GM21381 (cell line): ENCODE measurements around the gene CACNA1I.

ENCODE experiments used
- ATAC-seq: cut with Tn5 transposase; IDR thresholded peaks from one replicate; pipeline ENCODE4 v1.9.1; 2021; ENCODE audit warnings: mild to moderate bottlenecking, moderate library complexity; ENCODE audit not compliant: unreplicated experiment

The CACNA1I gene

GRCh38 chr22:39567135-39567946 lies 3.2 kb upstream of the CACNA1I start:
- ATAC-seq = no peak

DNA sequence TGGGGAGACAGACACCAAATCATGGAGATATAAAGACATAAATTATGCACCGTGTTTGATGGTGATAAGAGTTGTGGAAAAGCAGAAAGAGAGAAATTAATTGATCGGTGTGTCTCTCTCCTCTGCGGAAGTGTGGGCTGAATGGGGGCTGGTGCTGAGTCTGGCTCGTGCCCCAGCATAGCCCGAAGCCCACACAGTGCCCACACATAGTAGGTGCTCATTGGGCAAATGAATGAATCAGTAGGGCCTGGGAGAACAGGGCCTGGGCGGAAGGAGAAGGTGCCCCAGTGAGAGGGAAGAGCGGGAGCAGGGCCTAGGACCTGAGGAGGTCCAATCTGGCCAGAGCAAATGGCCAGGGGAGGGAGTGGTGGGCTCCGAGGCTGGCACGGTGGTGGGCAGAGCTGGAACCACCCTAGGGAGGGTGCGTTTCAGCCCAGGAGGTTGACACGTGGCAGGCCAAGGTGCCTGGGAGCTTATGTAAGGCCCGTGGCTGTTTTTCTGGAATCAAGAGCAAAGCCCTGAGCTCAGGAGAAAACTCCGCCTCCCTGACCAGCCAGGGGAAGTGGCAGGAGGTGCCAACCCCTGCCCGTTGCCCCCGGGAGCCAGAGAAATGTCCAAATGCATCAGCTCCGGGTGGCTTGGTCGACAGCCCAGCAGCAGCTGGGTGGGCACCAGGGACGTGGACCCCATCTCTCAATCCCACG lies 2.1 kb upstream of the CACNA1I start:
- no peak for ATAC-seq

- ATAC-seq = no peak
Measured at GRCh38 chr22:39569066-39569465, 1.5 kb upstream of the CACNA1I start.

DNA sequence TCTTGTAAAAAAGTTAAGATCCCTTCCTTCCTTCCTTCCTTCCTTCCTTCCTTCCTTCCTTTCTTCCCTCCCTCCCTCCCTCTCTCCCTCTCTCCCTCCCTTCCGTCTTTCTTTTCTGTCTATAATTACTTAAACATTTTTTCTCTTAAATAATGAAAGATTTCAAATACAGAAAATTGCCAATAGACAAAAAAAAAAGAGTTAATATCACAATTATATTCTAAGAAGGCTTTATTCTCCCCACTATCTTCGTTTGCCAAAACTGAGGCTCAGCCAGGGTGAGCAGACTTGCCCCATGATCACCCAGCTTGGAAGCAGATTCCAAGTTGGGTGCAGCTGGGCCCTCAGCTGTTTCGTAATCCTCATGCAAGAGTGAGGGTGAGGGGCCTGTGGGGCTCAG lies 327 bp upstream of the CACNA1I start:
- no peak for ATAC-seq

- ATAC-seq = no peak
Measured at GRCh38 chr22:39571538-39571937, 985 bp downstream of the CACNA1I start.

DNA sequence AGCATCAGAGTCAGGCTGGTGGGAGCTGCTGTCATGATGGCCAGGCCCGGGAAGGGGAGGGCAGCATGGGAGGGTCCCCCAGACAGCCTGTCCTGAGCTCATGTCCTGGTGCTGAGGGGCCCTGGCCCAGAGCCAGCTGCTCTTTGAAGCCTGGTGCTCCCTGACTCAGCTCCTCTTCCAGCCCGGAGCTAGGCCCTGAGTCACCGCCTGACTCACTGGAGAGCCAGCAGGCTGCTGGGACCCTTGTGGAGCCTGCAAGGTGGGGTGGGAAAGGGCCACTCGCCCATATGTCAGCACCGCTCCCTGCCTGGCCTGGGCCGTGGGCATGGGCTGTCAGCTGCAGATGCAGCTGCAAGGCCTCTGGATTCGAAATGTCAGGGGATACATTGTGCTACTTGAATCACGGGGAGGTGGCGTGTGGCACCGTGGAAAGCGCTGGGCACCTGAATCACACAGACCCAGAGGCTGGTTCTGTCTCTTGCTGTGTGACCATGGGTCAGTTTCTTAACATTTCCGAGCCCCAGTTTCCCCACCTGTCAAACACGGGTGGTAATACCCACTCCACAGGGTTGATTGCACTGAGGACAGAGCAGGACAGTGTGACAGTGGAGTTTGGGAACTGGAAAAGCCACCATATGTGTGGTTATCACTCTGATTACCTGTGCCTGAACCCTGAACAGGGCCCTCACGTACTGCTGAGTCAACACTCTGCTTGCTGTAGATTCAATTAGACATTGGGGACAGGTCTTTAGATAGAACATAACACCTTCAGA lies 4.4 kb downstream of the CACNA1I start:
- no peak for ATAC-seq

DNA sequence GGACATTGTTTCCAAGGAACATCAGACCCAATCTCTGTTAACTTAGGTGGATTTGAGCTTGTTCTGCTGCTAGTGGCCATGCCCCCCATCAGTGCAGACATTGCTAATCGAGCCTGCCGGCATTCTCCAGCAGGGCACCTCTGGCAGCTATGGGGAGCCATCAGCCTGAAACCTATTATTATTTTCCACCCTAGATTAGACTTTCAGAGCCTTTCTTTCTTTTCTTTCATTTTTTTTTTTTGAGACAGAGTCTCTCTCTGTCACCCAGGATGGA lies 4.9 kb downstream of the CACNA1I start:
- no peak for ATAC-seq

GRCh38 chr22:39576027-39576426 lies 5.5 kb downstream of the CACNA1I start:
- ATAC-seq = no peak

DNA sequence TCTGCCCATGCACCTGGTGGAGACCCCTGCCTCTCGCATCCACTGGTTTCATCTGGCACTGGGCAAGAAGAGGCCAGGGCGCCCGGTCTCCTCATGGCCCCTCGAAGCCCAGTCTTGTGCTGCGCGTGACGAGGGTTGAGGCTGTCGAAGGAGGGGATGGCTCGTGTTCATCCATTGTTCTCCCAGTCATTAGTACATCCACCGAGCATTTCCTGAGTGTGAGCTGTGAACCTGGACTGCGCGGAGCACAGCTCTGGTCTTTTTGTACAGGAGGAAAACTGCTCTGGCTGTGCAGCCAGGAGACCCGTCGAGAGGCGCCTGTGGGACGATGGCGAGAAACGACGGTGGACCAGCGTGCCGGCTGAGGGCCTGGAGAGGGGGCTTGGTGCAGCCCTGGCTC lies 6.8 kb downstream of the CACNA1I start:
- ATAC-seq = no peak

GRCh38 chr22:39577900-39578299 lies 7.3 kb downstream of the CACNA1I start:
- ATAC-seq = no peak

DNA sequence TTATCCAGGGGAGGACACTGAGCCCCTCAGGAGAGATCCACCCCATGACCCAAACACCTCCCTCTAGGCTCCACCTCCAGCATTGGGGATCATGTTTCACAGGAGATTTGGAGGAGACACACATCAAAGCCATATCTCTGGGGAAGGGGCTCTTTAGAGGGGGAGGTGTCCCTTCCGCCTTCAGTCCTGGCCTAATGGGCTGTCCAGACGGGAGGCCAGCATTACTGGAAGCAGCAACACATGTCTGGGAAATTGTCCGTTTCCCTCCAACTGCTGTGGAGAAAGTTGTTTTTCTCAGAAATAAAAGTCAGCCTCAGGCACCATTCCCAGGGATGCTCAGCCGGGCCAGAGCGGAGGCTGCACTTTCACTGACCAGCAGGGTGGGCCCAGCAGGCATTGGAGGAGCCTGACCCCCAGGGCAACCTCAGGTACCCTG lies 9.5 kb downstream of the CACNA1I start:
- ATAC-seq = no peak

DNA sequence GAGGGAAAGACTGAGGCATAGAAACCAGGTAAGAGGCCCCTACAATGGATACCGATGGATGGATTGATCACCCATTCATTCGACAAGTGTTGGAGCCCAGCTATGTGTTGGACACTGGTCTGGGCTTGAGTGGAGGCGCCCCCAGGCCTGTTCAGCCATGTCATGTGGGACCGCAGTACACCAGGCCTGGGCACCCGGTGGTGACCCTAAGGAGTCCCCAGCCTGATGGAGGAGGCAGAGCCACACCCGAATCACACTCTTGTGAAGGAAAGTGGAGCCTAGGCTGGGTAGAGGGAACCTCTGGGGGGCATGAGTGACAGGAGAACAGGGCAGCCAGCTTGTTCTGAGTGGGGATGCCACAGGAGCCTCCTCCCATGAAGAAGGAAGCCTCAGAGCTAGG lies 10.2 kb downstream of the CACNA1I start:
- no peak for ATAC-seq

GRCh38 chr22:39581303-39581702 lies 10.8 kb downstream of the CACNA1I start:
- no peak for ATAC-seq

DNA sequence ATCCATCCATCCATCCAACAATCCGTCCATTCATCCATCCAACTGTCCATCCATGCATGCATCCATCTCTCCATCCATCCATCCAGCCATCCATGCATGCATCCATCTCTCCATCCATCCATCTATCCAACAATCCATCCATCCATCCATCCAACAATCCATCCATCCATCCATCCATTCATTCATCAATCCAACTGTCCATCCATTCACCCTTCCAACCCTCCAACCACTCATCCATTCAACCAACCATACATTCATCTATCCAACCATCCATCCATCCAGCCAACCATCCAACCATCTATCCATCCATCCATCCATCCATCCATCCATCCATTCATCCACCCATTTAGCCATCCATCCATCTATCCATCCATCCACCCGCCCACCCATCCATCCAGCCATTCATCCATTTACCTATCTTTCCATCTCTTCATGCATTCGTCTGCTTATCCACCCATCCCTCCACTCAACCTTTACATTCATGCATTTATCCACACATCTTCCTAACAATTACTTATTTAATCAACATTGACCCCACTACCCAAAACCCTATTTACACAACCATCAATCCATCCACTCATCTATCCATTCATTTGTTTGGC lies 12.6 kb downstream of the CACNA1I start:
- no peak for ATAC-seq

DNA sequence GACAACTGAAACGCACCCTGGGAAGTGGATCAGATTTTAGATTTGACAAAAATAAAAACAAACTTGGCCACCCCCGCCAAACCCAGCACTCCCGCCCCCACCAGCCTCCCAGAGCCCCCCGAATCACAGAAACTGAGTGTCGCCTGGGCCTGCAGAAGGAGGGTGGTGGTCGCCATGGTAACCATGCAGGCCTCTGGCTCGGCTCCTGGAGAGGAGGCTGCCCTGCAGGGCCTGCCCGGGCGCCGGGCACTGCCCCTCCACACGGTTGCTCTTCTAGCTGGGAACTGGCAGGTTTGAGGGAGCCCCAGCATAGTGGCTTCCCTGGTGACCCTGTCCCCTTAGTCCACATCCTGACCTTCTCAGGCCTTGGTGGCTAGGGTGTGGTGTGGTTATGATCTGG lies 19.3 kb downstream of the CACNA1I start:
- no peak for ATAC-seq

GRCh38 chr22:39592081-39593065 lies 21.8 kb downstream of the CACNA1I start:
- no peak for ATAC-seq

DNA sequence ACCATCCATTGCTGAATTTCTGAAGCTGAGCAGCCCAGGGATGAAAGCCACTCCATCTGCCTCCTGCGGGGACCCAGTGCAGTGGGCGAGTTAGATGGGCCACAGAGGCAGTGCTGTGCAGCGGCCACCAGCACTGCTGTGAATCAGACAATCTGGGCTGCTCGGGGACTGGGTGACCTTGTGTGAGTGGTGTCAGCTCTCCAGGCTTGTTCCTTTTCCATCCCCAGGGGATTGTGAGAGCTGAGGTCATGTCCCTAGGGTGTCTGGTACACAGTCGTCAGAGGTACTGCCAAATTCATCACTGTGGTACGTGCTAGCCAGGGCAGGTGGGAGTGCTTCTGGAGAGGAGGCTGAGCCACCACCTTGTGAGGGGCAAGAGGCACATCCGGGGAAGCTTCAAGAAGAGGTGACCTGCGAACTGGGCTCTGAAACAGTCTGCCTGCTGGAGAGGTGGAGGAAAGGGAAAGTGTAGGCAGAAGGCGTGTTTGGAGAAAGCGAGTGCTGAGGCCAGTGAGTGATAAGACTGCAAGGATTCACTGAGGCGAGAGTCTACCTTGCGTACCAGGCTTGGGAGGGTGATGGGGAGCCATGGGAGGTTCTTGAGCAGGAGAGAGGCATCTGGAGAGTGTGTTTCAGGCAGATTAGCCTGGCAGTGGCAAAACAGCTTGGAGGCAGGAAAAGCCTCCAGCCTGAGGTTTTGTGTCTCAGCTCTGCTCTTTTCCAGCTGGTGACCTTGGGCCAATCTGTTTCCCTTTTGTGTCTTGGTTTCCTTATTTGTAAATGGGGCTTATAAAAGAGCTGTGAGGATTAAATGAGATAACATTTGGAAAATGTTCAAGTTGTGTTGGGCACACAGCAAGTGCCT lies 22.7 kb downstream of the CACNA1I start:
- ATAC-seq = no peak

- ATAC-seq = no peak
Measured at GRCh38 chr22:39593931-39594285, 23.4 kb downstream of the CACNA1I start.

GRCh38 chr22:39594411-39594810 lies 23.9 kb downstream of the CACNA1I start:
- ATAC-seq = no peak
